IPS-18c (cell line): Measurements from ENCODE around the gene NDOR1.
"Not testable (repeated sequence)": the region's sequence is repeated elsewhere in the genome, so short reads cannot be mapped to it uniquely, and the experiment has no call there.

ENCODE experiments used
- H3K4me3 ChIP-seq: 2 replicates; pipeline ENCODE4 v1.7.0; 2013; ENCODE audit warnings: low read depth, mild to moderate bottlenecking, low read length, moderate library complexity; ENCODE audit not compliant: insufficient read depth
- H3K9me3 ChIP-seq: one replicate; pipeline ENCODE4 v1.6.1; 2013; ENCODE audit warnings: mild to moderate bottlenecking, low read length, moderate library complexity; ENCODE audit not compliant: control insufficient read depth, insufficient read depth

NDOR1 gene

GRCh38 chr9:137254624-137255447 is 49.3 kb downstream of the NDOR1 start, which contains the start of gene NELFB:
Gene NELFB (plus strand): TSS chr9:137255327.
- Histone ChIP-seq H3K4me3 (peak within 1 kb of the TSS; percentile 89), H3K9me3 (no peaks in the 10 kb centered on the region)

- Histone ChIP-seq H3K4me3 (peak overlapping the region; percentile 89), H3K9me3 (no peaks in the 10 kb centered on the region)
Observed at GRCh38 chr9:137255448-137256114, 50.1 kb downstream of the NDOR1 start.

- Histone ChIP-seq H3K4me3 (peak overlapping the region; percentile 89), H3K9me3 (no peaks in the 10 kb centered on the region)
Observed at GRCh38 chr9:137256362-137256761, 50.9 kb downstream of the NDOR1 start.

- H3K9me3 ChIP-seq, result no peaks in the 10 kb centered on the region
- no peak overlapping the region for H3K4me3 ChIP-seq
Observed at GRCh38 chr9:137256856-137257255, 51.4 kb downstream of the NDOR1 start.

- H3K4me3 ChIP-seq, H3K9me3 ChIP-seq: not testable (repeated sequence)
Observed at GRCh38 chr9:137262173-137262908, 56.8 kb downstream of the NDOR1 start.

- Histone ChIP-seq H3K9me3 (no peaks in the 10 kb centered on the region), H3K4me3 (no peak overlapping the region)
Observed at GRCh38 chr9:137262909-137263285, 57.4 kb downstream of the NDOR1 start.

GRCh38 chr9:137263506-137263905 is 58.0 kb downstream of the NDOR1 start:
- no peaks in the 10 kb centered on the region for H3K9me3 ChIP-seq
- no peak overlapping the region for H3K4me3 ChIP-seq

- H3K4me3 ChIP-seq, result no peak overlapping the region
- no peaks in the 10 kb centered on the region for H3K9me3 ChIP-seq
Observed at GRCh38 chr9:137264067-137264466, 58.6 kb downstream of the NDOR1 start.

- Histone ChIP-seq H3K9me3 (no peaks in the 10 kb centered on the region), H3K4me3 (no peak overlapping the region)
Observed at GRCh38 chr9:137265496-137266161, 60.1 kb downstream of the NDOR1 start.

GRCh38 chr9:137266162-137266527 is 60.6 kb downstream of the NDOR1 start:
- no peak overlapping the region for H3K4me3 ChIP-seq
- no peaks in the 10 kb centered on the region for H3K9me3 ChIP-seq
